Measurements from ENCODE around the gene GRID2. TPM values are rescaled to one million over a fixed set of nuclear protein-coding genes. Genes with fewer than 3 reads are reported as not detected.

GRID2 gene
- total RNA-seq, 1 donor, result not detected

- no peak overlapping the region for H3K4me3 ChIP-seq (ENCODE audit: insufficient read depth, low read length)
- H3K36me3 ChIP-seq (ENCODE audit: insufficient read depth, low read length), result no peaks in the 10 kb centered on the region
- TF ChIP-seq CTCF (IDR thresholded peaks at IDR 0.05; ENCODE audit: extremely low read depth, low read depth, low read length), result no peak
- no peaks in the 10 kb centered on the region for H3K4me1 ChIP-seq (ENCODE audit: insufficient read depth, low read length)
- H2AFZ ChIP-seq (ENCODE audit: low read length), result no peak overlapping the region
- H3K9me3 ChIP-seq (ENCODE audit: low read depth, low read length), result no peaks in the 10 kb centered on the region
- DNase-seq (ENCODE audit: insufficient read length, low spot score, missing footprints), result no peak
- no peak overlapping the region for H3K4me2 ChIP-seq (ENCODE audit: insufficient read depth, low read length)
- H3K27ac ChIP-seq (ENCODE audit: low read depth, low read length), result no peak overlapping the region
- H4K20me1 ChIP-seq (ENCODE audit: insufficient read depth, low read length), result no peaks in the 10 kb centered on the region
- no peaks in the 10 kb centered on the region for H3K27me3 ChIP-seq (ENCODE audit: insufficient read depth, low read length)
- no peaks in the 10 kb centered on the region for H3K79me2 ChIP-seq (ENCODE audit: insufficient read depth, low read length)
These were observed 337.6 kb downstream of the GRID2 start for GRCh38 chr4:92641409-92641808.

DNA sequence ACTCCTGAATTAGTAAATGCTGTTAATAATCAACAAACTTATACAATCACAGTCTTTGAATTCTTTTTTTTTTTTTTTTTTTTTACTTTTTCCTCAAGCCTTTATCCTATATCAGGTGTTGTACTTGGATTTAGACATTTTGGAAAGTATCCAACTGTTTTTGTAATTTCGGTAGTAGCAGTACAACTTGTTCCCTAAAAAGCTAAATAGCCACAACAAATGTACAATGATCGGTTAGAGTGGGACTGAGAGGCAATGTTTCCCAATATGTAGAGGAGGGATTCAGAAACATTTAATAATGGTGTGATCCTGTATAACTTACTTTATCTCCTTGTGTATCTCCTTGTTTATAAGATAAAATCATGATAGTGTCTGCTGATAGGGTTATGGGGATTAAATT lies 343.1 kb downstream of the GRID2 start:
- H3K36me3 ChIP-seq (ENCODE audit: insufficient read depth, low read length), result no peaks in the 10 kb centered on the region
- no peak overlapping the region for H3K4me2 ChIP-seq (ENCODE audit: insufficient read depth, low read length)
- no peak for DNase-seq (ENCODE audit: insufficient read length, low spot score, missing footprints)
- H3K27ac ChIP-seq (ENCODE audit: low read depth, low read length), result no peak overlapping the region
- TF ChIP-seq CTCF (IDR thresholded peaks at IDR 0.05; ENCODE audit: extremely low read depth, low read depth, low read length), result no peak
- no peak overlapping the region for H3K4me3 ChIP-seq (ENCODE audit: insufficient read depth, low read length)
- H3K79me2 ChIP-seq (ENCODE audit: insufficient read depth, low read length), result no peaks in the 10 kb centered on the region
- H3K9me3 ChIP-seq (ENCODE audit: low read depth, low read length), result no peaks in the 10 kb centered on the region
- no peaks in the 10 kb centered on the region for H3K27me3 ChIP-seq (ENCODE audit: insufficient read depth, low read length)
- H4K20me1 ChIP-seq (ENCODE audit: insufficient read depth, low read length), result no peaks in the 10 kb centered on the region
- no peak overlapping the region for H2AFZ ChIP-seq (ENCODE audit: low read length)
- H3K4me1 ChIP-seq (ENCODE audit: insufficient read depth, low read length), result no peaks in the 10 kb centered on the region

GRCh38 chr4:92651536-92651935 lies 347.8 kb downstream of the GRID2 start:
- Histone ChIP-seq H3K36me3 (ENCODE audit: insufficient read depth, low read length) (no peaks in the 10 kb centered on the region), H3K4me3 (ENCODE audit: insufficient read depth, low read length) (no peak overlapping the region), H3K9me3 (ENCODE audit: low read depth, low read length) (peaks cover 3% of the 10 kb centered on the region), H2AFZ (ENCODE audit: low read length) (no peak overlapping the region), H3K4me1 (ENCODE audit: insufficient read depth, low read length) (no peaks in the 10 kb centered on the region), H3K27ac (ENCODE audit: low read depth, low read length) (no peak overlapping the region), H3K27me3 (ENCODE audit: insufficient read depth, low read length) (no peaks in the 10 kb centered on the region), H3K79me2 (ENCODE audit: insufficient read depth, low read length) (no peaks in the 10 kb centered on the region), H3K4me2 (ENCODE audit: insufficient read depth, low read length) (no peak overlapping the region), H4K20me1 (ENCODE audit: insufficient read depth, low read length) (no peaks in the 10 kb centered on the region)
- no peak for DNase-seq (ENCODE audit: insufficient read length, low spot score, missing footprints)
- TF ChIP-seq CTCF (IDR thresholded peaks at IDR 0.05; ENCODE audit: extremely low read depth, low read depth, low read length), result no peak

GRCh38 chr4:92654084-92654483 lies 350.3 kb downstream of the GRID2 start:
- Histone ChIP-seq H2AFZ (ENCODE audit: low read length) (no peak overlapping the region), H3K79me2 (ENCODE audit: insufficient read depth, low read length) (no peaks in the 10 kb centered on the region), H3K36me3 (ENCODE audit: insufficient read depth, low read length) (no peaks in the 10 kb centered on the region), H3K4me3 (ENCODE audit: insufficient read depth, low read length) (no peak overlapping the region), H3K4me1 (ENCODE audit: insufficient read depth, low read length) (no peaks in the 10 kb centered on the region), H4K20me1 (ENCODE audit: insufficient read depth, low read length) (no peaks in the 10 kb centered on the region), H3K27ac (ENCODE audit: low read depth, low read length) (no peak overlapping the region), H3K4me2 (ENCODE audit: insufficient read depth, low read length) (no peak overlapping the region), H3K27me3 (ENCODE audit: insufficient read depth, low read length) (no peaks in the 10 kb centered on the region), H3K9me3 (ENCODE audit: low read depth, low read length) (peaks cover 3% of the 10 kb centered on the region)
- no peak for DNase-seq (ENCODE audit: insufficient read length, low spot score, missing footprints)
- TF ChIP-seq CTCF (IDR thresholded peaks at IDR 0.05; ENCODE audit: extremely low read depth, low read depth, low read length), result no peak
